ENCODE data around the gene LHFPL2.

DNA sequence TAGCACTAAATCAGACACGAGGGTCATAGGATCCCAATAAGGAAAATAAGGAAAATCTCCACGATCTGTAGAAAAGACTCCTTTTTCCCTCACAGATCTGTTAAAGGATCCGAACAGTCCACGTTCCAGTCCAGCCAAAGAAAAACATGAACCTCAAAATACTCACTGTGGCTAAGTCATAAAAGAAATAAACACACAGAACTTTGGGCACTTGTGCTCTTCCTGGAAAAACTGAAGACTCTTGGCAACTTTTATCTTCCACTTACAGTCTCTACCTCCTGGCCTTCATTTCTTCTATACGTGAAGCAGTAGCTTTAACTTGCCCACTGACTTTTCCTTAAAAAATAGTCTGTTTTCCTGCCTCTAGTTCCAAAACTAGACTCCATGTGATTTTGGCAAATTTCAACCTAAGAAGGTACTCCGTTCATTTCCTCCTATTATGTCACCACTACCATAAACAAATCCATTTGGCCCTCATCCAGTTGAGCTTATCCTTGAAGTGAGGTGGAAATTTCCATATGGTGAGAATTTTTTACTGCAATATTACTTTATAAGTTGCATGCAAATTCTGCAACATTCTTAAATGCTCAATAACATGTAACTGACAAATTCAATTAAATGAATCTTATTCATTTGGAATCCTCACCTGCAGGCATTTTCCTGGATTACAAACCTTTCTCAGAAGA lies 5.3 kb upstream of the LHFPL2 start:
- TF ChIP-seq NFRKB (IDR thresholded peaks at IDR 0.05) = no peak
- no peak for TF ChIP-seq ZNF384 (IDR thresholded peaks at IDR 0.05)
- TF ChIP-seq ELF4 (IDR thresholded peaks at IDR 0.05) = no peak
- no peak for TF ChIP-seq SP1 (IDR thresholded peaks at IDR 0.05)
- no peak for TF ChIP-seq TARDBP (IDR thresholded peaks at IDR 0.05)
- TF ChIP-seq, protein P1, sequence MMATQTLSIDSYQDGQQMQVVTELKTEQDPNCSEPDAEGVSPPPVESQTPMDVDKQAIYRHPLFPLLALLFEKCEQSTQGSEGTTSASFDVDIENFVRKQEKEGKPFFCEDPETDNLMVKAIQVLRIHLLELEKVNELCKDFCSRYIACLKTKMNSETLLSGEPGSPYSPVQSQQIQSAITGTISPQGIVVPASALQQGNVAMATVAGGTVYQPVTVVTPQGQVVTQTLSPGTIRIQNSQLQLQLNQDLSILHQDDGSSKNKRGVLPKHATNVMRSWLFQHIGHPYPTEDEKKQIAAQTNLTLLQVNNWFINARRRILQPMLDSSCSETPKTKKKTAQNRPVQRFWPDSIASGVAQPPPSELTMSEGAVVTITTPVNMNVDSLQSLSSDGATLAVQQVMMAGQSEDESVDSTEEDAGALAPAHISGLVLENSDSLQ (IDR thresholded peaks at IDR 0.05) = no peak
- TF ChIP-seq FOXM1 (IDR thresholded peaks at IDR 0.05; ENCODE audit: borderline replicate concordance) = no peak
- TF ChIP-seq CTBP1 (IDR thresholded peaks at IDR 0.05; ENCODE audit: borderline replicate concordance) = no peak
- TF ChIP-seq ARNT (IDR thresholded peaks at IDR 0.05) = no peak
- no peak for TF ChIP-seq FOXA1 (IDR thresholded peaks at IDR 0.05)
- TF ChIP-seq SUZ12 (IDR thresholded peaks at IDR 0.05) = no peak
- TF ChIP-seq BHLHE40 (IDR thresholded peaks at IDR 0.05; ENCODE audit: borderline replicate concordance) = no peak
